ENCODE results near the gene RFTN1. TPM values are rescaled to one million over a fixed set of nuclear protein-coding genes. Genes with fewer than 3 reads are reported as not detected.

Gene RFTN1
- total and polyA plus RNA-seq, 2 of the 8 experiments (the other 6 are each of a cell fraction or from before 2014, with no cell fraction given), result 4.6 to 6.7 TPM

DNA sequence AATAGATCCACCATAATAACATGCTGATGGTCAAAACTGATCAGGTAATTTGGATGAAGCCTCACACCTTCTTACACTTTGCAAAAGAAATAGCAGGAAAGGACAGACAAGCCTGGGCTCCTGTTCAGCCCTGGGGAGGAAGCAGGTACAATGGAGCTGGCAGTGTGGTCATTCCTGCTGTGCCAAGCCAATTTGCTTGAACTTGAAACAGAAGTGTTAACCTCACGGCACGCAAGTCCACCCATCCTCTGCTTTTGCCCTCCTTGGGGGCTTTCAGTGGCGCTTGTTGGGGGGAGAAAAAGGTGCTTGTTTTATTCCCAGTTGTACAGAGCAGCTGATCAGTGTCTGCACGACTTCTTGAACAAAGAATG is 36.8 kb upstream of the RFTN1 start (continued):
- TF ChIP-seq, protein P1, sequence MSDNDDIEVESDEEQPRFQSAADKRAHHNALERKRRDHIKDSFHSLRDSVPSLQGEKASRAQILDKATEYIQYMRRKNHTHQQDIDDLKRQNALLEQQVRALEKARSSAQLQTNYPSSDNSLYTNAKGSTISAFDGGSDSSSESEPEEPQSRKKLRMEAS (IDR thresholded peaks at IDR 0.05), result no peak

All from H1 (cell line).